H9 (cell line): Measurements from ENCODE around the gene RAD23B. TPM values are rescaled to one million over a fixed set of nuclear protein-coding genes. Genes with fewer than 3 reads are reported as not detected.

Experiments
- DNase-seq: peaks from one replicate; pipeline ENCODE4 v3.0.0-alpha.2; 2017
- H2AFZ ChIP-seq: one replicate; pipeline ENCODE4 v1.6.1; 2013; ENCODE audit warnings: mild to moderate bottlenecking, low read length, control low read depth, moderate library complexity
- H2AK5ac ChIP-seq: 2 replicates; pipeline ENCODE4 v1.6.1; 2013; ENCODE audit warnings: low read length, control low read depth, mixed read lengths; ENCODE audit not compliant: insufficient read length
- H2BK120ac ChIP-seq: one replicate; pipeline ENCODE4 v1.6.1; 2013; ENCODE audit warnings: low read depth, mild to moderate bottlenecking, low read length, control low read depth, inconsistent platforms; ENCODE audit not compliant: poor library complexity, severe bottlenecking
- H2BK12ac ChIP-seq: 2 replicates; pipeline ENCODE4 v1.6.1; 2013; ENCODE audit warnings: low read length, control low read depth, mixed read lengths, low read depth; ENCODE audit not compliant: insufficient read length
- H2BK15ac ChIP-seq: 2 replicates; pipeline ENCODE4 v1.6.1; 2013; ENCODE audit warnings: low read depth, low read length, control low read depth
- H2BK20ac ChIP-seq: one replicate; pipeline ENCODE4 v1.6.1; 2013; ENCODE audit warnings: low read depth, mild to moderate bottlenecking, low read length, control low read depth, inconsistent platforms; ENCODE audit not compliant: poor library complexity, severe bottlenecking
- H2BK5ac ChIP-seq: 2 replicates; pipeline ENCODE4 v1.6.1; 2013; ENCODE audit warnings: low read length, control low read depth, mixed read lengths; ENCODE audit not compliant: insufficient read length
- H3K14ac ChIP-seq: 2 replicates; pipeline ENCODE4 v1.6.1; 2013; ENCODE audit warnings: low read length, control low read depth; ENCODE audit not compliant: insufficient read depth
- H3K18ac ChIP-seq: 2 replicates; pipeline ENCODE4 v1.6.1; 2013; ENCODE audit warnings: low read depth, mild to moderate bottlenecking, mixed read lengths, low read length, control low read depth; ENCODE audit not compliant: insufficient read length
- H3K23ac ChIP-seq: 2 replicates; pipeline ENCODE4 v1.6.1; 2013; ENCODE audit warnings: low read length, control low read depth, mixed read lengths, low read depth; ENCODE audit not compliant: insufficient read length
- H3K23me2 ChIP-seq: 2 replicates; pipeline ENCODE4 v1.6.1; 2013; ENCODE audit warnings: low read depth, mild to moderate bottlenecking, mixed read lengths, low read length, control low read depth; ENCODE audit not compliant: insufficient read length, poor library complexity, severe bottlenecking
- H3K27ac ChIP-seq: 2 replicates; pipeline ENCODE4 v1.5.1; 2013; ENCODE audit warnings: low read length, control low read depth, mixed read lengths, low read depth; ENCODE audit not compliant: insufficient read length
- H3K27me3 ChIP-seq: 2 replicates; pipeline ENCODE4 v1.6.1; 2013; ENCODE audit warnings: low read length, control low read depth, inconsistent platforms; ENCODE audit not compliant: insufficient read depth
- H3K4ac ChIP-seq: 2 replicates; pipeline ENCODE4 v1.6.1; 2013; ENCODE audit warnings: low read depth, mild to moderate bottlenecking, control low read depth, inconsistent platforms, low read length, moderate library complexity
- H3K4me1 ChIP-seq: 2 replicates; pipeline ENCODE4 v1.6.1; 2013; ENCODE audit warnings: low read length, control low read depth, inconsistent platforms; ENCODE audit not compliant: insufficient read depth
- H3K4me2 ChIP-seq: 2 replicates; pipeline ENCODE4 v1.6.1; 2013; ENCODE audit warnings: low read length, control low read depth, mixed read lengths; ENCODE audit not compliant: insufficient read length, insufficient read depth
- H3K56ac ChIP-seq: 2 replicates; pipeline ENCODE4 v1.6.1; 2013; ENCODE audit warnings: low read depth, mild to moderate bottlenecking, mixed read lengths, low read length, control low read depth; ENCODE audit not compliant: insufficient read length
- H3K79me1 ChIP-seq: 2 replicates; pipeline ENCODE4 v1.6.1; 2013; ENCODE audit warnings: low read depth, mild to moderate bottlenecking, moderate library complexity, low read length, control low read depth, inconsistent platforms; ENCODE audit not compliant: insufficient read depth, poor library complexity, severe bottlenecking
- H3K79me2 ChIP-seq: 2 replicates; pipeline ENCODE4 v1.6.1; 2013; ENCODE audit warnings: low read length, control low read depth, inconsistent platforms; ENCODE audit not compliant: insufficient read depth
- H3K9ac ChIP-seq: 2 replicates; pipeline ENCODE4 v1.6.1; 2013; ENCODE audit warnings: low read length, control low read depth, mixed read lengths; ENCODE audit not compliant: insufficient read length; ENCODE audit errors: extremely low read depth
- H3K9me3 ChIP-seq: one replicate; pipeline ENCODE4 v1.6.1; 2013; ENCODE audit warnings: low read depth, low read length, inconsistent platforms; ENCODE audit not compliant: control insufficient read depth
- H3T11ph ChIP-seq: one replicate; pipeline ENCODE4 v1.6.1; 2013; ENCODE audit warnings: mild to moderate bottlenecking, low read length, control low read depth, inconsistent platforms
- H4K20me1 ChIP-seq: one replicate; pipeline ENCODE4 v1.6.1; 2013; ENCODE audit not compliant: control insufficient read depth, insufficient read length, insufficient read depth
- H4K5ac ChIP-seq: 2 replicates; pipeline ENCODE4 v1.6.1; 2013; ENCODE audit warnings: low read depth, mild to moderate bottlenecking, mixed read lengths, low read length, control low read depth; ENCODE audit not compliant: insufficient read length
- H4K8ac ChIP-seq: replicated peaks from 2 replicates; pipeline ENCODE4 v1.6.1; 2013; ENCODE audit warnings: low read length, control low read depth, mixed read lengths, low read depth; ENCODE audit not compliant: insufficient read length
- H4K91ac ChIP-seq: 2 replicates; pipeline ENCODE4 v1.6.1; 2013; ENCODE audit warnings: low read depth, mild to moderate bottlenecking, moderate library complexity, mixed read lengths, low read length, control low read depth; ENCODE audit not compliant: insufficient read length
- H3K27ac Mint-ChIP-seq, 3 experiments: 2 replicates in 2 of 3; 3 replicates in 1 of 3; pipeline ENCODE4 v1.8.0; 2020 to 2021; ENCODE audit warnings: mixed read lengths in 3 of 3, mild to moderate bottlenecking in 1 of 3, moderate library complexity in 1 of 3
- H3K27me3 Mint-ChIP-seq: 2 replicates; pipeline ENCODE4 v1.8.0; 2021; ENCODE audit warnings: low read depth, mild to moderate bottlenecking, moderate library complexity, mixed read lengths
- H3K36me3 Mint-ChIP-seq, 3 experiments: 2 replicates in 2 of 3; 3 replicates in 1 of 3; pipeline ENCODE4 v1.8.0; 2020 to 2021; ENCODE audit warnings: low read depth in 3 of 3, mixed read lengths in 3 of 3; ENCODE audit not compliant: insufficient read depth in 1 of 3
- H3K4me1 Mint-ChIP-seq, 2 experiments: 2 replicates each; pipeline ENCODE4 v1.8.0; 2020; ENCODE audit warnings: mixed read lengths in 2 of 2
- H3K4me3 Mint-ChIP-seq, 2 experiments: 2 replicates in 1 of 2; 3 replicates in 1 of 2; pipeline ENCODE4 v1.8.0; 2020 to 2021; ENCODE audit warnings: mild to moderate bottlenecking in 2 of 2, mixed read lengths in 2 of 2, moderate library complexity in 1 of 2
- H3K9me3 Mint-ChIP-seq, 2 experiments: 2 replicates in 1 of 2; 3 replicates in 1 of 2; pipeline ENCODE4 v1.8.0; 2020; ENCODE audit warnings: mild to moderate bottlenecking in 2 of 2, mixed read lengths in 2 of 2, moderate library complexity in 1 of 2
- CTCF ChIP-seq: fragments of 200-600 bp; sonication (generic); conservative IDR thresholded peaks from 3 replicates; pipeline ENCODE4 v1.8.0; 2021; ENCODE audit warnings: antibody characterized with exemption, mild to moderate bottlenecking
- WGBS: extraction: QIAGEN DNeasy Blood & Tissue Kit; methylation state at CpG from one replicate; pipeline ENCODE4 v1.1.7; 2013; ENCODE audit warnings: missing lambda C conversion rate, low lambda C conversion rate, mixed read lengths; ENCODE audit not compliant: insufficient read length; ENCODE audit errors: extremely low coverage; 5-methylcytosine and 5-hydroxymethylcytosine counted together
- total RNA-seq: library from RNA; stranded (reverse); gene quantifications from 2 replicates; pipeline ENCODE4 v1.2.1, GENCODE V29; 2021

The RAD23B gene
- total RNA-seq, 1 experiment from 2014 or later = 154 TPM

GRCh38 chr9:107286057-107286456, 3.0 kb downstream of the RAD23B start:
- peaks cover 54% of the 10 kb centered on the region in 2 experiments for H3K4me1 Mint-ChIP-seq
- Histone ChIP-seq H2BK15ac (no peak overlapping the region), H3K9ac (peak overlapping the region; percentile 19), H3K4me2 (peak overlapping the region; percentile 51), H2BK12ac (no peak overlapping the region), H3T11ph (no peak overlapping the region), H2BK120ac (no peak overlapping the region), H3K79me2 (peaks cover 59% of the 10 kb centered on the region), H2AK5ac (no peak overlapping the region), H3K4me1 (peaks cover 8% of the 10 kb centered on the region; the same call in 1 of the 2 replicates), H3K23me2 (peaks cover 3% of the 10 kb centered on the region), H3K9me3 (no peaks in the 10 kb centered on the region), H2AFZ (no peak overlapping the region), H4K8ac (no peak overlapping the region), H3K23ac (no peak overlapping the region), H3K56ac (no peak overlapping the region), H2BK5ac (no peak overlapping the region), H3K79me1 (no peaks in the 10 kb centered on the region), H3K27me3 (no peaks in the 10 kb centered on the region), H3K18ac (no peak overlapping the region), H4K5ac (no peak overlapping the region), H4K91ac (no peak overlapping the region), H3K27ac (no peak overlapping the region), H4K20me1 (no peaks in the 10 kb centered on the region), H3K4ac (no peak overlapping the region), H3K14ac (no peak overlapping the region), H2BK20ac (no peak overlapping the region)
- H3K27ac Mint-ChIP-seq = peak overlapping the region in 2 of 3 experiments; percentile 23 to 94; a peak in 4 of 7 replicates
- DNase-seq = no peak
- no peak for TF ChIP-seq CTCF
- peak overlapping the region; percentile 69 to 87 for H3K4me3 Mint-ChIP-seq
- H3K27me3 Mint-ChIP-seq = no peaks in the 10 kb centered on the region
- no CpG with 5 or more reads among the region's 2 CpGs for WGBS
- H3K9me3 Mint-ChIP-seq = no peaks in the 10 kb centered on the region; a peak in 1 of 5 replicates
- peaks cover 0 to 15% (median 4%) of the 10 kb centered on the region in 3 experiments; a peak in 5 of 7 replicates for H3K36me3 Mint-ChIP-seq
